HG02885 (cell line): ENCODE results near the gene ASIC2.

Source experiments
- ATAC-seq: cut with Tn5 transposase; IDR thresholded peaks from one replicate; pipeline ENCODE4 v1.9.1; 2021; ENCODE audit warnings: mild to moderate bottlenecking; ENCODE audit not compliant: unreplicated experiment, poor library complexity

ASIC2 gene

GRCh38 chr17:33121756-33122155 lies 171.3 kb downstream of the ASIC2 start:
- no peak for ATAC-seq

- no peak for ATAC-seq
Measured at GRCh38 chr17:33121272-33121671, 171.8 kb downstream of the ASIC2 start.

- no peak for ATAC-seq
Measured at GRCh38 chr17:33120103-33120502, 173.0 kb downstream of the ASIC2 start.

- ATAC-seq = no peak
Measured at GRCh38 chr17:33118391-33119075, 174.6 kb downstream of the ASIC2 start.

DNA sequence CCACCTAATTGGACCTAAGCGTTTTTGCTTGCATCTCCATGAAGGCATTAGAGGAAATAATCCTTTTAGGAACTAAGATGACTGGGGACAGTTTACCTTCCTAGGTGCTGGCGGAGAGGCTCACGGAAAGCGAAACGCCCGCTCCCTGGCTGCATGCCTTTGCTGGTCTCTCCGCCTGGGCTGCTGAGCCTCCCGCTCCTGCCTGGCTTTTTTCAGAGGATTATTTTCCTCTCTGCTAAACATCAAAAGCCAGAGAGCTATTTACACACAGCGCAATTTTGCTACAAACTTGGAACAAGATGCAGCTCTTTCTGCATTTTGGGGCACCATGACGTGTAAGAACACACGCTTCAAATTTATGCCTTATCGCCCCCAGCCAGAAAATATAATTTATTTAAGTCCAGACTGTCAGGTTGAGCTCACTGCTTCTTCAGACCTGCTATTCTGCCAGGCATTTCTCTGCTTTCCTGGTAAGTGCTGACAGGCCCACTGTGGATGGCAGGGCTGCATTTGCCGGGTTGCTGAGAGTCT lies 177.0 kb downstream of the ASIC2 start:
- no peak for ATAC-seq

DNA sequence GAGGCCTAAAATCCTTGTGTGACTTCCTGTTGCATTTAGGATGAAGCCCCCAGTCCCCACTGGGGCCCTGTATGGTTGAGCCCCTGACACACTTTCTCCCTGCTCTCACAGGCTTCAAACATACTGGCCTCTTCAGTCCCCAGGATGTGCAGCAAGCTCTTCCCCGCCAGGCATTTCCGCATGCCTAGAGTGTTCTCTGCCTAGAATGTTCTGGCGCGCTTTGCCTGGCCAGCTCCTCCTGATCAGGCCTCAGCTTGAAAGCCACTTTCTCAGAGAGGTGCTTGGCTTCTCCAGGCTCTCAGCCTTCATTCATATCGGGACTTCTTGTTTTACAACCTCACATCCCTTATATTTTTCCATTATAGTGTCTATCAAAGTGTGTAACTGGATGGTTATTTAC lies 177.7 kb downstream of the ASIC2 start:
- ATAC-seq = no peak

DNA sequence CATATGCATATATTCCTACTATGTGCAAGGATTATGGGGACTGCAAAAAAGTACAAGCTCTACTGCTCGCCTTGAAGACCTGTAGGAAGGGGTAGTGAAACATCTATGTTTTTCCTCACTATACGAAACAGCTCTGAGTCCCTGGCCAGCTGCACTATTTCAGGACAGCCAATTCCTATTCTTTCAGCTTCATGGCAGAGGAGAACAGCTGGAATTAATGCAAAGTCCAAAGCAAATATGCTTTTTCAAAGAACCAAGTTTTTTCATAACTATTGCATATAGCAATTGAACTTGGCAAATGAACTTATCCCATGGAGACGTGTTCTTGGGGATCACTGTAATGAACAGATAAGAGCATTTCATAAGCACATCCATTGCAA lies 179.1 kb downstream of the ASIC2 start:
- no peak for ATAC-seq

GRCh38 chr17:33113276-33113990 lies 179.7 kb downstream of the ASIC2 start:
- no peak for ATAC-seq

DNA sequence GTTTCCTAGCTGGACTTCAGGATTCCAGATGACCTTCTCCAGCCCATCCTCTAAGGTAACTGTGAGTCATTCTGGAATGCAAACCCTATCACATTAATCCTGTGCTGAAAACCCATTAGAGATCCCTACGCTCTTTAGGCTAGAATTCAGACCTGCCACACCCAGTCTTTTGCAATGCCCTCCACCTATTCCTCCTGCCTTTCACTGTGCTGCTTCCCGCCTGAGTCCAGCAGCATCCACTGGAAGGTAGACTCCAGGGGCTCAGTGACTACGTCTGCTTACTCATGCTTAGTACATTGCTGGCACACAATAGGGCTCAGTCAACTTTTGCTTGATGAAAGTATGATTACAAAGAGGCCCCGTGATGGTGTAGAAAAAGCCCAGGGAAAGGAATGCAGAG lies 180.3 kb downstream of the ASIC2 start:
- no peak for ATAC-seq

GRCh38 chr17:33109336-33110072 lies 183.6 kb downstream of the ASIC2 start:
- no peak for ATAC-seq

DNA sequence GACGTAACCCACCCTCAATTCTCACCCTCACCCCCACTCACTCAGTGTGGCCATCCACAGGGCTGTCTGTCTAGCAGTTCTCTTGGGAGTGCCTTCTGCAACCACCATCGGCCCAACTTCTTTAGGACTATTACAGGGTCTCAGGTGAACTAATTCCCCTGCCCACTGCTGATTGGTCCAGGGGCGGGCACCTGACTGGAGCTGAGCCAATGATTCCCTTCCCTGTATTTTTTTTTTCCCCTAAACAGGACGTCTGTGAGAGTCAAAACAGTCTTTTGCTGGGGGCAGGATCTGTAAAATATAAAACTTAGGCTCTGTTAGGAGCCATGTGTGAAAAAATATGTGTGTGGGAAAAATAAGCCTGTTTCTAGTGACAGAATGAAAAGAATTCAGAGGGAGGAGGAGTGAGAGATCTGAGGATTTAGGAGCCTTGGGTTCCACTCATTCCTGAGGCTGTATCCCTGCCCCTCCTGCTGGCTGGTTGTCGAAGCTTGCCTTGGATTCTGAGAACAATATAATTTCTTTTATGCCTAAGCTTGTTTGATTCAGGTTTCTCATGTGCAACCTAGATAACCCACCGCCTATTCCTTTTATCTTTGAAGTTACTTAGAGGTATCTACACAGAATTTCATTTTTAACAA lies 186.4 kb downstream of the ASIC2 start:
- ATAC-seq = no peak

DNA sequence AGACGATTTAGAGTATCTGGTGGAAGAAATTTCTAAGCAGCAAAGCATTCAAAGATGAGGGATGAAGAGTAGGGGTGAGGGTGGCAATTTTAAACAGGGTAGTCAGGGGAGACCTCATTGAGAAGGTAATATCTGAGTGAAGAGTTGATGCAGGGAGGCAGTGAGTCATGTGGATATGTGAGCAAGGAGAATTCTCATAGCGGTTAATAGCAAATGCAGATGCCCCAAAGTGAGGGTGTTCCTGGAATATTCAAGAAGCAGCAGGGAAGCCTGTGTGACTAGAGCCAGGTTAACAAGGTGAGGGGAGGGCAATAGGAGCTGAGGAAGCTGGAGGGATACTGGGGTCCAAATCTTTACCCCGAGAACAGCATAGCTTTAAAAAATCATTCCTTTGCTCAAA lies 187.2 kb downstream of the ASIC2 start:
- ATAC-seq = no peak

DNA sequence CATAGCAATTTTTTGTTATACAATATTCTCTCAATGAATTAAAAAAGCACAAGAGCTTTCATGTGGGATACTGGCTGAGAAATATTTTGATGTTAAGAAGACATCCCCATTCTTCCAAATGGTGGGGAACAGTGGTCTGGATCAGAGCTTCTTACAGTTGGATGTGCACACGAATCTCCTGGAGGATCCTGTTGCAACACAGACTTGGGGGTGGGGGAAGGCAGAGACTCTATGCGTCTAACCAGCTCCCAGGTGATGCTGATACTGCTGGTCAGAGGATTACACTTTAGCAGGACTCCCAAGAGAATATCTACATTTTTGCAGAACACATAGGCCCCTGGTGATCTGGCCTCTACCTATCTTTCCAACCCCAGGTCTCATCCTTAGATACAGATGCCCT lies 193.2 kb downstream of the ASIC2 start:
- no peak for ATAC-seq

GRCh38 chr17:33099252-33099651 lies 193.8 kb downstream of the ASIC2 start:
- no peak for ATAC-seq

DNA sequence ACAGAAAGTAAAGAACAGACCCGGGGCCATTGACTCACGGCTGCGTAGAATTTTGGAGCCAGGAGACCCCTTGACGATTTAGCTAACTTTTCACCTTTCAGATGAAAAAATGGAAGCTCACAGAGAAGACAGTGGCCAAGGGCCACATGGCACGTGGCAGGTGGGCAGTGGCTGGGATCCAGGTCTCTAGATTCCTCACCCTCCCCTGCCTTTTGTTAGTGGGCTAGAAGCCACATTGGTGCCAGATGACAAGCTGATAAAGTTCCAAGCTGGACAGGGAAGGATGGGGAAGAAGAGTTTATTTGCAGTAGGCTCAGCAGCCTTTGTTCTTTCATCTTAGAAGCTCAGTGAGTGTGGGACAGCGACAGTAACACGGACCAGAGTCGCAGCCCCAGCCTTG lies 195.7 kb downstream of the ASIC2 start:
- no peak for ATAC-seq

DNA sequence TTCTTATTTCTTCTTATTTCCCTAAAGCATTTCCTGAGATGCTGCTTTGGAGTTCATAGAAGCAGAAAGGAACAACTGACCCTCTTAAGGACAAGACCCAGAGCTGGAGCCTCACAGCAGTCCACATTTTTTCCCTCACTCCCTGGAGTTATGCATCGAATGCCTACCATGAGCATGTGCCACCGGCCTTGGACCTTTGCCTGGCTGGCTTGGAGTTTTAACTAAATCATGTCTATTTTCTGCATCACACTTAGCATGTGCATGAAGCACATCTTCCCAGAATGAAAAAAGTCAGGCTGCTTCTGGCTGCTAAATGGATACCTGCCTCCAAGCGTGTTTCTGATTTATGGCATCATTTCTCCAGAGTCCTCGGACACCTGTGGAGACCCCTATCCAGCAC lies 196.9 kb downstream of the ASIC2 start:
- ATAC-seq = no peak

DNA sequence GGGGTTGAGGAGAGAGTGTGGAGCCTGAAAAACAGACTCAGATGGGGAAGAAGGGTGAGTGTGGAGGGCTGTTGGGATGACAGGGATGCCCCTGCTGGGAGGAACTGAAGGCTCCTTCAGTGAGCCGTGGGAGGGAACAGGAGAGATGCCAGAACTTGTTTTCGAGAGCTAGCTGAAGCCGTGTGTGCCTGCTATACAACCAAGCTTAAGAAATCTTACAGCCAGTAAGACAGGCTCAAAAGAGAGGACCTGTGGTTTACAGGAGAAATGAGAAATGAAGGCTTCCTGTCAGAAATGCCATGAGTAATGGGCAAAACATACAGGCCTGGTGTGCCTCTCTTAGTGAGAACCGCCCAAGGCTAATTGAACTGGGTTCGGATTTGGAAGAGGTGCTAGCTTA lies 201.8 kb downstream of the ASIC2 start:
- no peak for ATAC-seq

GRCh38 chr17:33090806-33091205 lies 202.3 kb downstream of the ASIC2 start:
- ATAC-seq = no peak

- no peak for ATAC-seq
Measured at GRCh38 chr17:33086878-33087277, 206.2 kb downstream of the ASIC2 start.

DNA sequence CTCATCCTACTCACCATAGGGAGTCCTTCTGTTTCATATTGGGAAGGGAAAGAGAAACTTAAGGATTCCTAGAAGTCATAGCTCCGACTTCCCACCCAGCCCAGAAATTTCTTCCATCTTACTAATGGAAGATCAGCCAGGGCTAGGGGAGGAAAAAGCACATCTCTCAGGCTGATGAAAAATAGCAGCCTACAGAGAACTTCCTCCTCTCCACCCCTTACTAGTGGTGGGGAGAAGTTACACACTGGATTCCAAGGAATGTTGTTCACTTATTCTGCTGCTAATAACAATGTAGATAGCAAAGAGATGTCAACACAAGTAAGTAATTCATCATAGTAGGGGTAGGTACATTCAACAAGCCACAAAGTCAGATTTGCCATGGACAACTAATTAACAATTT lies 207.1 kb downstream of the ASIC2 start:
- no peak for ATAC-seq

GRCh38 chr17:33085256-33085655 lies 207.8 kb downstream of the ASIC2 start:
- ATAC-seq = no peak
